Glutamatergic neuron (in vitro differentiated cells): ENCODE results near the gene PXN. TPM values are rescaled to one million over a fixed set of nuclear protein-coding genes. Genes with fewer than 3 reads are reported as not detected.
A peak's percentile ranks its signal among the peaks of the same experiment; 100 is the strongest.

Source experiments
- DNase-seq: peaks from one replicate; pipeline ENCODE4 v3.0.0; 2022
- H3K27ac Mint-ChIP-seq: one replicate; pipeline ENCODE4 v1.8.0; 2020; ENCODE audit warnings: mild to moderate bottlenecking, mixed read lengths, inconsistent platforms; ENCODE audit not compliant: unreplicated experiment
- H3K27me3 Mint-ChIP-seq: one replicate; pipeline ENCODE4 v1.8.0; 2020; ENCODE audit warnings: mild to moderate bottlenecking, moderate library complexity, mixed read lengths, inconsistent platforms; ENCODE audit not compliant: unreplicated experiment
- H3K36me3 Mint-ChIP-seq: one replicate; pipeline ENCODE4 v1.8.0; 2020; ENCODE audit warnings: mild to moderate bottlenecking, mixed read lengths, inconsistent platforms; ENCODE audit not compliant: unreplicated experiment
- H3K4me1 Mint-ChIP-seq: one replicate; pipeline ENCODE4 v1.8.0; 2020; ENCODE audit warnings: mild to moderate bottlenecking, low read depth, mixed read lengths, inconsistent platforms; ENCODE audit not compliant: unreplicated experiment
- H3K4me3 Mint-ChIP-seq: one replicate; pipeline ENCODE4 v1.8.0; 2020; ENCODE audit warnings: mild to moderate bottlenecking, mixed read lengths, inconsistent platforms; ENCODE audit not compliant: unreplicated experiment
- H3K9me3 Mint-ChIP-seq: one replicate; pipeline ENCODE4 v1.8.0; 2020; ENCODE audit warnings: mild to moderate bottlenecking, moderate library complexity, mixed read lengths, inconsistent platforms; ENCODE audit not compliant: unreplicated experiment
- CTCF ChIP-seq: fragments of 200-600 bp; sonication (generic); IDR thresholded peaks from one replicate; pipeline ENCODE4 v1.5.0; 2021; ENCODE audit not compliant: partially characterized antibody, unreplicated experiment
- total RNA-seq: library from RNA; stranded (reverse); fragmentation: NEBNext Ultra II Directional; extraction: Animal tissue kit (Norgen Biotek cat#: 25700); gene quantifications from one replicate; pipeline ENCODE4 v1.2.1, GENCODE V29; 2021; ENCODE audit not compliant: unreplicated experiment

Gene PXN
- total RNA-seq, 1 donor from 2014 or later, result 39.5 TPM

GRCh38 chr12:120261951-120262851 is 3.3 kb downstream of the PXN start:
- H3K27ac Mint-ChIP-seq, result no peak overlapping the region
- H3K4me1 Mint-ChIP-seq, result peaks cover 17% of the 10 kb centered on the region
- H3K9me3 Mint-ChIP-seq, result peaks cover 7% of the 10 kb centered on the region
- no peaks in the 10 kb centered on the region for H3K36me3 Mint-ChIP-seq
- DNase-seq, result no peak
- H3K4me3 Mint-ChIP-seq, result peak overlapping the region; percentile 67
- H3K27me3 Mint-ChIP-seq, result peaks cover 14% of the 10 kb centered on the region
- TF ChIP-seq CTCF, result no peak

GRCh38 chr12:120260607-120261006 is 4.9 kb downstream of the PXN start:
- TF ChIP-seq CTCF, result no peak
- H3K9me3 Mint-ChIP-seq, result peaks cover 3% of the 10 kb centered on the region
- no peaks in the 10 kb centered on the region for H3K36me3 Mint-ChIP-seq
- no peak overlapping the region for H3K4me3 Mint-ChIP-seq
- peaks cover 19% of the 10 kb centered on the region for H3K4me1 Mint-ChIP-seq
- no peak for DNase-seq
- no peak overlapping the region for H3K27ac Mint-ChIP-seq
- H3K27me3 Mint-ChIP-seq, result peaks cover 9% of the 10 kb centered on the region

- TF ChIP-seq CTCF, result no peak
- DNase-seq, result no peak
- H3K4me1 Mint-ChIP-seq, result peaks cover 15% of the 10 kb centered on the region
- H3K36me3 Mint-ChIP-seq, result no peaks in the 10 kb centered on the region
- H3K4me3 Mint-ChIP-seq, result no peak overlapping the region
- peaks cover 3% of the 10 kb centered on the region for H3K9me3 Mint-ChIP-seq
- H3K27ac Mint-ChIP-seq, result no peak overlapping the region
- H3K27me3 Mint-ChIP-seq, result peaks cover 9% of the 10 kb centered on the region
Measured at GRCh38 chr12:120259418-120260202, 5.9 kb downstream of the PXN start.

- H3K36me3 Mint-ChIP-seq, result no peaks in the 10 kb centered on the region
- H3K4me1 Mint-ChIP-seq, result peaks cover 10% of the 10 kb centered on the region
- no peak for DNase-seq
- no peak overlapping the region for H3K27ac Mint-ChIP-seq
- H3K9me3 Mint-ChIP-seq, result peaks cover 3% of the 10 kb centered on the region
- H3K27me3 Mint-ChIP-seq, result peaks cover 7% of the 10 kb centered on the region
- no peak overlapping the region for H3K4me3 Mint-ChIP-seq
- no peak for TF ChIP-seq CTCF
Measured at GRCh38 chr12:120258323-120258896, 7.1 kb downstream of the PXN start.
